GM10248 (cell line): ENCODE measurements around the gene MAZ.
"Not testable (repeated sequence)": the region's sequence is repeated elsewhere in the genome, so short reads cannot be mapped to it uniquely, and the experiment has no call there.

Source experiments
- CTCF ChIA-PET: fragments of 300-600 bp; sonication (Branson Sonifier 250); formaldehyde crosslinking; extraction: SDS; loops from one replicate; lab custom pipeline; 2021; ENCODE audit warnings: antibody characterized with exemption; lab: Yijun Ruan, JAX
- POLR2A ChIA-PET: fragments of 350-650 bp; sonication (Branson Sonifier 250); formaldehyde crosslinking; extraction: SDS; loops from one replicate; lab custom pipeline; 2020; ENCODE audit warnings: antibody characterized with exemption; lab: Yijun Ruan, JAX
- DNase-seq: peaks from one replicate; pipeline ENCODE4 v3.0.0; 2012; ENCODE audit errors: extremely low spot score
- TF ChIP-seq, protein P1 (sequence below): IDR thresholded peaks from 2 replicates; pipeline ENCODE4 v1.5.1; 2012; ENCODE audit warnings: mild to moderate bottlenecking, low read depth; ENCODE audit errors: extremely low read depth, missing control alignments, control extremely low read depth

Gene MAZ

DNA sequence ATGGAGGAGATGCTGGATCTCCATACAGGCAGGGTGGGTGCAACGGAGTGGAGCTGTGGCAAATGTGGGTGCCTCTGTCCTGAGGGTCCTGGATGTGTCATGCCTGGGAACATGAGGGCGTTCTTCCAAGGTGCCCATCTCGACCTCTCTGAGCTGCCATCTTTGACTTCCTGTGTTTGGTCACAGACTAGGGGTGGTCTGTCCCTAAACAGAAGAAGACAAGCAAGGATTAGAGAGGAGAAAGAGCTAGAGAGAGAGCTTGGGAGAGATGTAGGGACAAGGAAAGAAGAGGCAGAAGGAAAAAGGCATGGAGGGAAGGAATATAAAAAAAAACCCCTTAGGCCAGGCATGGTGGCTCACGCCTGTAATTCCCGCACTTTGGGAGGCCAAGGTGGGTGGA lies 31.6 kb upstream of the MAZ start:
- TF ChIP-seq, protein P1, sequence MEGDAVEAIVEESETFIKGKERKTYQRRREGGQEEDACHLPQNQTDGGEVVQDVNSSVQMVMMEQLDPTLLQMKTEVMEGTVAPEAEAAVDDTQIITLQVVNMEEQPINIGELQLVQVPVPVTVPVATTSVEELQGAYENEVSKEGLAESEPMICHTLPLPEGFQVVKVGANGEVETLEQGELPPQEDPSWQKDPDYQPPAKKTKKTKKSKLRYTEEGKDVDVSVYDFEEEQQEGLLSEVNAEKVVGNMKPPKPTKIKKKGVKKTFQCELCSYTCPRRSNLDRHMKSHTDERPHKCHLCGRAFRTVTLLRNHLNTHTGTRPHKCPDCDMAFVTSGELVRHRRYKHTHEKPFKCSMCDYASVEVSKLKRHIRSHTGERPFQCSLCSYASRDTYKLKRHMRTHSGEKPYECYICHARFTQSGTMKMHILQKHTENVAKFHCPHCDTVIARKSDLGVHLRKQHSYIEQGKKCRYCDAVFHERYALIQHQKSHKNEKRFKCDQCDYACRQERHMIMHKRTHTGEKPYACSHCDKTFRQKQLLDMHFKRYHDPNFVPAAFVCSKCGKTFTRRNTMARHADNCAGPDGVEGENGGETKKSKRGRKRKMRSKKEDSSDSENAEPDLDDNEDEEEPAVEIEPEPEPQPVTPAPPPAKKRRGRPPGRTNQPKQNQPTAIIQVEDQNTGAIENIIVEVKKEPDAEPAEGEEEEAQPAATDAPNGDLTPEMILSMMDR: no peak
- ChIA-PET CTCF (interaction anchor here (1.2 to 3.9 kb wide), 3 partner anchors 10 to 73 kb away, joined by 3 to 22 read pairs (median 5); no protein-coding TSS in a partner anchor), POLR2A (no interaction called here)
- DNase-seq: no peak

DNA sequence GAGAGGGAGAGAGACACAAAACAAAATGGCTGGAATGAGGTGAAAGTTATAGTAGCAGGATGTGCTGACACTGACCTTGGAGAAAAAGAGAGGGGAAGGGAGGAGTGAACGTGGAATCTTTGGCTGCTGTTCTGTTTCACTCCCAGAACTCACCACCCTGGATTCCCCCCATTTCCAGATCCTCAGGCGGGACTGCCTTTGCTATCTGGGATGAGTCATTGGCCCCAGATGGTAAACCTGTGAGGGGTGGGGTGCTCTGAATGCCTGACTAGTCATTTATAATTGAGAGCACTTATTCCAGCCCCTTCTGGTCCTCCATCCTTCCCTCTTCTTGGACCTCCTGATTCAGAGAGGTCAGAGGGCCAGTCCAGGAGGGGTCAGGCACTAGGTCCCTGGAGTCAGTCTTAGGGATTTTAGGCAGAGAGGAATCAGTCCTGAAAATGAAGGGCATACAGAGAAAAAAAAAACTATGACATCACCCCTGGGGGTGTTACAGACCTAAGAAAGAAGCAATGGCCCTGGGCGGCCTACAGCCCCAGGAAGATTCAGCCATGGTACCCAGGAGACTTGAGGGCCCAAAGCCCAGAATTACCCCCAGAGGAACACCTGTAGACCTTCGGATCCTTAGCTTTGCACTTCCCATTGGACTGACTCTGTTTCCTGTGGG lies 30.5 kb upstream of the MAZ start:
- no peak for DNase-seq
- TF ChIP-seq, protein P1: no peak
- CTCF ChIA-PET: interaction anchor here (0.6 kb wide), 1 partner anchor 73 kb away, joined by 3 read pairs; no protein-coding TSS in a partner anchor
- POLR2A ChIA-PET: no interaction called here

DNA sequence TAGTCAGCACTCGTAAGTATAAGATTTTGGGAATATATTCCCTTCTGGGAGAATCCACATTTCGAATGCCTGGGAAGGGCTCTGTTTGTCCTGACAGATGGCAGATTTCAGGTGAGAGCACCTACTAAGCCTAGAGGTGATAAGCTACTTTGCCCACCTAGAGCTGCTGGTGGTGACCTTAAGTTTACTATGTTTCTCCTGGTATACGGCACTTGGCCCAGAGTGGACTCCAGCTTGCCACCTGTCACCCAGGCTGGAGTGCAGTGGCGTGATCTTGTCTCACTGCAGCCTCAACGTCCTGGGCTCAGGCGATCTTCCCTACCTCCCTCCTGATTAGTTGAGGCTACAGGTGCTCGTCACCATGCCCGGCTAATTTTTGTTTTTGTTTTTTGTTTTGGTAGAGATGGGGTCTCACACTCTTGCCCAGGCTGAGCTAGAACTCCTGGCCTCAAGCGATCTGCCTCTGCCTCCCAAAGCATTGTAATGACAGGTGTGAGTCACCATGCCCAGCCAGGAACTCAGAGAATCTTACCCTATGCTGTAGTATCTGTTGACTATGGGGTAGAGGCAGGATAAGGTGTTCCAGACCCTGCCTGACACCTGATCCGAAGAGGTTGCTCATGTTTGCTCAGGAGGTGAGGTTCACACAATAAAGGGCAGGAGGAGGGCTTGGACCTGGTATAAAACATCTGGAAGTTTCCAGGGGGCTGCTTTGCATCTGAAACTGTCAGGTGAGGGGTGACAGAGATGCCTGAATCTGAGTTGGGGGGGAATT lies 28.6 kb upstream of the MAZ start, which contains the start of gene ZG16:
Gene ZG16, plus strand, starts transcription at position 681 of the 775 bp plus-strand sequence. CDS start 1,011 bp downstream, outside the sequence.
- CTCF ChIA-PET: interaction anchor here (1.0 to 1.8 kb wide), 4 partner anchors 8 to 23 kb away, joined by 3 to 11 read pairs (median 5); no protein-coding TSS in a partner anchor

DNA sequence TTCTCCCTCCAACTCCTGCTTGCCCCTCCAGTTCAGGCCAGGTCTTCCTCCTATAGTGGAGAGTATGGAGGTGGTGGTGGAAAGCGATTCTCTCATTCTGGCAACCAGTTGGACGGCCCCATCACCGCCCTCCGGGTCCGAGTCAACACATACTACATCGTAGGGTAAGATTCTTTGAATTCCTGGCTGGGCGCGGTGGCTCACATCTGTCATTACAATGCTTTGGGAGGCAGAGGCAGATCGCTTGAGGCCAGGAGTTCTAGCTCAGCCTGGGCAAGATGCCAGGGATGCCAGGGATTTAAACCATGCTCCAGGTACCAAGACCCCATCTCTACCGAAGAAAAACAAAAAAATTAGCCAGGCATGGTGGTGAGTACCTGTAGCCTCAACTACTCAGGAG lies 26.9 kb upstream of the MAZ start:
- TF ChIP-seq, protein P1: no peak
- ChIA-PET CTCF (interaction anchor here (1.4 to 2.2 kb wide), 3 partner anchors 11 to 88 kb away, joined by 7 to 9 read pairs (median 7); partner anchors contain the start of gene KIF22), POLR2A (interaction anchor here (0.5 kb wide), 1 partner anchor 34 kb away, joined by 3 read pairs; no protein-coding TSS in a partner anchor)
- DNase-seq: no peak

More for the DNA sequence above, 28.6 kb upstream of the MAZ start, which contains the start of gene ZG16:
- POLR2A ChIA-PET: no interaction called here
- DNase-seq: no peak
- TF ChIP-seq, protein P1: no peak

DNA sequence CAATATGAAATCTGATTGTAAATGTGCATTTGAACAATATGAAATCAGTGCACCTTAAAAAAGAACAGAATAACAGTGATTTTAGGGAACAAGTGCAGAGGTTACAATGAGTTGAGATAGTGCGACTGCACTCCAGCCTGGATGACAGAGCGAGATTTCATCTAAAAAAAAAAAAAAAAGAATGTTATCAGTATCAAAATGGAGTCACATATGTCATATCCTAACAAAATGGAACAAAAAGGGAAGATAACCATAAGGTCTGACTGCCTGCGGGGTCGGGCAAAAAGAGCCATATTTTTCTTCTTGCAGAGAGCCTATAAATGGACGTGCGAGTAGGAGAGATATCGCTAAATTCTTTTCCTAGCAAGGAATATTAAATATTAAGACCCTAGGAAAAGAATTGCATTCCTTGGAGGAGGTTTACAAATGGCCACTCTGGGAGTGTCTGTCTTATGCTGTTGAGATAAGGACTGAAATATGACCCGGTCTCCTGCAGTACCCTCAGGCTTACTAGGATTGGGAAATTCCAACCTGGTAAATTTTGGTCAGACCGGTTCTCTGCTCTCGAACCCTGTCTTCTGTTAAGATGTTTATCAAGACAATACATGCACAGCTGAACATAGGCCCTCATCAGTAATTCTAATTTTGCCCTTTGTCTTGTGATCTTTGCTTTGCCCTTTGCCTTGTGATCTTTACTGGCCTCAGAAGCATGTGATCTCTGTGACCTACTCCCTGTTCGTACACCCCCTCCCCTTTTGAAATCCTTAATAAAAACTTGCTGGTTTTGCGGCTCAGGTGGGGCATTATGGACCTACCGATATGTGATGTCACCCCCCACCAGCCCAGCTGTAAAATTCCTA lies 23.0 kb upstream of the MAZ start:
- not testable (repeated sequence) for DNase-seq

DNA sequence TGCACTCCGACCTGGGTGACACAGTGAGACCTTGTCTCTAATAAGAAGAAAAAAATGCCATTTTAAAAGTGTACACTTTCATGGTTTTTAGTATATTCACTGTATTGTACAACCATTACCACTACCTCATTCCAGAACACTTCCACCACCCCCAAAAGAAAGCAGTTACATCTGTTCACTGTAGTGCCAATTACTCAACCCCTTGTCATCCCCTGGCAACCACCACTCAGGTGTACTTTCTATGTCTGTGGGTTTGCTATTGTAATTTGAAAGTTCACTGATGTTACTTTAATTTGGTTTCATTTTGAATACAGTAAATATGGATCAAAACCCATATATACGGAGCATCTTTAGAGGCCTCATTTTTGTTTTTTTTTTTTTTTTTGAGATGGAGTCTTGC lies 22.2 kb upstream of the MAZ start:
- POLR2A ChIA-PET: no interaction called here
- TF ChIP-seq, protein P1: no peak
- DNase-seq: no peak
- CTCF ChIA-PET: interaction anchor here (0.7 to 3.5 kb wide), 17 partner anchors 11 to 143 kb away, joined by 3 to 22 read pairs (median 6); partner anchors contain the start of gene MVP

More for the DNA sequence above, 23.0 kb upstream of the MAZ start:
- CTCF ChIA-PET: interaction anchor here (0.6 to 3.5 kb wide), 5 partner anchors 10 to 54 kb away, joined by 3 to 22 read pairs (median 8); no protein-coding TSS in a partner anchor
- POLR2A ChIA-PET: not testable (repeated sequence)
